Caco-2 (cell line): ENCODE data around the gene C5AR1. TPM values are rescaled to one million over a fixed set of nuclear protein-coding genes. Genes with fewer than 3 reads are reported as not detected.

Experiments
- BruUV-seq: library from RNA; stranded (reverse); fragments of 400-500 nt; replicated peaks from 2 replicates; lab custom pipeline; 2021; lab: Mats Ljungman, UMichigan
- CTCF ChIA-PET: fragments of 300-600 bp; sonication (Branson Sonifier 250); formaldehyde crosslinking; loops from one replicate; lab custom pipeline; 2022; ENCODE audit warnings: antibody characterized with exemption; lab: Charles Lee
- POLR2A ChIA-PET: fragments of 300-600 bp; sonication (Branson Sonifier 250); formaldehyde crosslinking; loops from one replicate; lab custom pipeline; 2022; ENCODE audit warnings: antibody characterized with exemption; lab: Charles Lee
- DNase-seq, 2 experiments: peaks; one replicate each; pipeline versions ENCODE4 v3.0.0 to v3.0.0-alpha.2; 2020 to 2022
- H3K27me3 ChIP-seq: replicated peaks from 2 replicates; pipeline ENCODE4 v1.6.0; 2011; ENCODE audit warnings: low read length; ENCODE audit not compliant: control insufficient read depth, insufficient read depth
- H3K36me3 ChIP-seq: 2 replicates; pipeline ENCODE4 v1.5.1; 2011; ENCODE audit warnings: low read length; ENCODE audit not compliant: control insufficient read depth, insufficient read depth
- H3K4me1 ChIP-seq: fragments of 250-450 bp; sonication (Bioruptor Pico); 2 replicates; pipeline ENCODE4 v1.5.1; 2020; ENCODE audit warnings: mild to moderate bottlenecking
- H3K4me3 ChIP-seq: 2 replicates; pipeline ENCODE4 v1.5.1; 2011; ENCODE audit warnings: low read depth, mild to moderate bottlenecking, control low read depth, low read length
- H3K9me3 ChIP-seq: fragments of 250-450 bp; sonication (Bioruptor Pico); 2 replicates; pipeline ENCODE4 v1.5.1; 2020; ENCODE audit warnings: mild to moderate bottlenecking, moderate library complexity
- H3K27ac Mint-ChIP-seq: one replicate; pipeline ENCODE4 v1.8.0; 2022; ENCODE audit warnings: mixed read lengths; ENCODE audit not compliant: unreplicated experiment
- H3K27me3 Mint-ChIP-seq: one replicate; pipeline ENCODE4 v1.8.0; 2022; ENCODE audit warnings: mixed read lengths; ENCODE audit not compliant: insufficient read depth, unreplicated experiment
- H3K36me3 Mint-ChIP-seq: one replicate; pipeline ENCODE4 v1.8.0; 2022; ENCODE audit warnings: mild to moderate bottlenecking, mixed read lengths; ENCODE audit not compliant: insufficient read depth, unreplicated experiment
- H3K4me1 Mint-ChIP-seq: one replicate; pipeline ENCODE4 v1.8.0; 2022; ENCODE audit warnings: low read depth, mixed read lengths; ENCODE audit not compliant: unreplicated experiment
- H3K4me3 Mint-ChIP-seq: one replicate; pipeline ENCODE4 v1.8.0; 2022; ENCODE audit warnings: mild to moderate bottlenecking, moderate library complexity, mixed read lengths; ENCODE audit not compliant: unreplicated experiment
- H3K9me3 Mint-ChIP-seq: one replicate; pipeline ENCODE4 v1.8.0; 2022; ENCODE audit warnings: mixed read lengths; ENCODE audit not compliant: unreplicated experiment
- intact Hi-C: fragments of 100-400 bp; cut with micrococcal nuclease; formaldehyde crosslinking; loops from one replicate; pipeline ENCODE4 v1.10.0; 2022; ENCODE audit not compliant: unreplicated experiment
- total RNA-seq: library from RNA; stranded (reverse); gene quantifications from 2 replicates; pipeline ENCODE4 v1.2.3, GENCODE V29; 2022
- TF ChIP-seq, protein P1 (sequence below), 2 experiments: fragments of 200-600 bp in 1 of 2; IDR thresholded peaks; 1 replicate in 1 of 2; 2 replicates in 1 of 2; pipeline versions ENCODE4 v1.5.1 to v1.8.0; 2011 to 2022; ENCODE audit warnings: antibody characterized with exemption in 1 of 2, control low read depth in 1 of 2, inconsistent platforms in 1 of 2, low read depth in 1 of 2, low read length in 1 of 2, mild to moderate bottlenecking in 1 of 2, moderate library complexity in 1 of 2; ENCODE audit not compliant: insufficient read depth in 1 of 2, severe bottlenecking in 1 of 2, unreplicated experiment in 1 of 2

C5AR1 gene
- total RNA-seq, 1 experiment from 2014 or later, result 0.48 TPM

DNA sequence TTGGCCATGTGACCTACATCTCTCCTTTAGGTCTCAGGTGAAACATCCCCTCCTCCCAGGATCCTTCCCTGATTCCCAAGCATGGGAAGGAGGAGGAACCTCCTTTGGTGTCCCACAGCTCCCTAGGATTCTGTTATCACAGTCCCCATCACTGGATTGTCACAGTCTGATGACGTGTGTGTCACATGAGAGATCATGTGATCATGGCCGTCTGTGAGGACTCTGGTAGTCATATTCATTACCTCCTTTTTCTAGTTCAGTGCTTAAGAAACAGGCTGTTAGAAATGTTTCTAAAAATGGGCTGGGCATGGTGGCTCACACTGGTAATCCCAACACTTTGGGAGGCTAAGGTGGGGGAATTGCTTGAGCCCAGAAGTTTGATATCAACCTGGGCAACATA is 42.4 kb downstream of the C5AR1 start:
- POLR2A ChIA-PET, result interaction anchor here (0.6 kb wide), 1 partner anchor 119 kb away, joined by 3 read pairs; no protein-coding TSS in a partner anchor
- peaks cover 27% of the 10 kb centered on the region for H3K4me1 Mint-ChIP-seq

DNA sequence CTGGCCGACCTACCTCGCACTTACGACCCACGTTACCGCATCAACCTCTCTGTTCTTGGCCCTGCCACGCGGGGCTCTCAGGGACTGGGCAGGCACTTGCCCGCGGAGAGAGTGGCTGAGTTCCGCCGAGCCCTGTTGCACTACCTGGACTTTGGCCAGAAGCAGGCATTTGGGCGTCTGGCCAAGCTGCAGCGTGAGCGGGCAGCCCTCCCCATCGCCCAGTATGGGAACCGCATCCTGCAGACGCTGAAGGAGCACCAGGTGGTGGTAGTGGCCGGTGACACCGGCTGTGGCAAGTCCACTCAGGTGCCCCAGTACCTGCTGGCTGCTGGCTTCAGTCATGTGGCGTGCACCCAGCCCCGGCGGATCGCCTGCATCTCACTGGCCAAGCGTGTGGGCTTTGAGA is 43.6 kb downstream of the C5AR1 start:
- ChIA-PET POLR2A (no interaction called here), CTCF (no interaction called here)
- Mint-ChIP-seq H3K27ac (no peak overlapping the region), H3K9me3 (no peaks in the 10 kb centered on the region), H3K4me3 (no peak overlapping the region), H3K36me3 (peaks cover 85% of the 10 kb centered on the region), H3K27me3 (no peaks in the 10 kb centered on the region), H3K4me1 (peaks cover 25% of the 10 kb centered on the region)
- intact Hi-C loops, result no loop called here
- no TSS peak for BruUV-seq
- Histone ChIP-seq H3K4me3 (no peak overlapping the region), H3K4me1 (no peaks in the 10 kb centered on the region), H3K27me3 (no peaks in the 10 kb centered on the region), H3K9me3 (no peaks in the 10 kb centered on the region), H3K36me3 (peaks cover 4% of the 10 kb centered on the region)
- no peak for DNase-seq
- TF ChIP-seq, protein P1, sequence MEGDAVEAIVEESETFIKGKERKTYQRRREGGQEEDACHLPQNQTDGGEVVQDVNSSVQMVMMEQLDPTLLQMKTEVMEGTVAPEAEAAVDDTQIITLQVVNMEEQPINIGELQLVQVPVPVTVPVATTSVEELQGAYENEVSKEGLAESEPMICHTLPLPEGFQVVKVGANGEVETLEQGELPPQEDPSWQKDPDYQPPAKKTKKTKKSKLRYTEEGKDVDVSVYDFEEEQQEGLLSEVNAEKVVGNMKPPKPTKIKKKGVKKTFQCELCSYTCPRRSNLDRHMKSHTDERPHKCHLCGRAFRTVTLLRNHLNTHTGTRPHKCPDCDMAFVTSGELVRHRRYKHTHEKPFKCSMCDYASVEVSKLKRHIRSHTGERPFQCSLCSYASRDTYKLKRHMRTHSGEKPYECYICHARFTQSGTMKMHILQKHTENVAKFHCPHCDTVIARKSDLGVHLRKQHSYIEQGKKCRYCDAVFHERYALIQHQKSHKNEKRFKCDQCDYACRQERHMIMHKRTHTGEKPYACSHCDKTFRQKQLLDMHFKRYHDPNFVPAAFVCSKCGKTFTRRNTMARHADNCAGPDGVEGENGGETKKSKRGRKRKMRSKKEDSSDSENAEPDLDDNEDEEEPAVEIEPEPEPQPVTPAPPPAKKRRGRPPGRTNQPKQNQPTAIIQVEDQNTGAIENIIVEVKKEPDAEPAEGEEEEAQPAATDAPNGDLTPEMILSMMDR (IDR thresholded peaks at IDR 0.05; ENCODE audit: insufficient read depth in 1 of 2, low read depth in 1 of 2, low read length in 1 of 2, severe bottlenecking in 1 of 2, unreplicated experiment in 1 of 2), result no peak

More for the DNA sequence above, 42.4 kb downstream of the C5AR1 start:
- Histone ChIP-seq H3K4me3 (no peak overlapping the region), H3K36me3 (peaks cover 4% of the 10 kb centered on the region), H3K4me1 (no peaks in the 10 kb centered on the region), H3K27me3 (no peaks in the 10 kb centered on the region), H3K9me3 (no peaks in the 10 kb centered on the region)
- Mint-ChIP-seq H3K27me3 (no peaks in the 10 kb centered on the region), H3K9me3 (no peaks in the 10 kb centered on the region), H3K36me3 (peaks cover 72% of the 10 kb centered on the region), H3K4me3 (no peak overlapping the region), H3K27ac (no peak overlapping the region)
- TF ChIP-seq, protein P1 (IDR thresholded peaks at IDR 0.05; ENCODE audit: insufficient read depth in 1 of 2, low read depth in 1 of 2, low read length in 1 of 2, severe bottlenecking in 1 of 2, unreplicated experiment in 1 of 2), result no peak
- CTCF ChIA-PET, result no interaction called here
- intact Hi-C loops, result no loop called here
- no TSS peak for BruUV-seq
- no peak for DNase-seq

DNA sequence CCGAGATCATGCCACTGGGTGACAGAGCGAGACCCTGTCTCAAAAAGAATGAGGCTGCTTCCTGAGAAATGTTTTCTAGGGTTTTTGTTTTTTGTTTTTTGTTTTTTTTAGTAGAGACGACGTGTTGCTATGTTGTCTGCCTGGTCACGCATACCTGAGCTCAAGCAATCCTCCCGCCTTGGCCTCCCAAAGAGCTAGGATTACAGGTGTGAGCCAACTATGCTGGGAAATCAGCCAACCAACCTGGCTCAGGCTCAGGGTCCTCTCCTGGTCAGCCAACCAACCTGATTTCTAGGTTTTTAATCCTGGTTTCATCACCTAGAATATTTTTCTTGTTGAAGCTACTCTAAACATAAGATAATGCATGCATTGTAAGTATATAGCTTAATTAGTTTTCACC is 47.2 kb downstream of the C5AR1 start:
- Mint-ChIP-seq H3K9me3 (no peaks in the 10 kb centered on the region), H3K27me3 (no peaks in the 10 kb centered on the region), H3K27ac (no peak overlapping the region), H3K4me1 (no peaks in the 10 kb centered on the region), H3K4me3 (no peak overlapping the region), H3K36me3 (peaks cover 97% of the 10 kb centered on the region)
- Histone ChIP-seq H3K27me3 (no peaks in the 10 kb centered on the region), H3K36me3 (peaks cover 6% of the 10 kb centered on the region), H3K9me3 (no peaks in the 10 kb centered on the region), H3K4me3 (no peak overlapping the region), H3K4me1 (no peaks in the 10 kb centered on the region)
- DNase-seq, result no peak
- TF ChIP-seq, protein P1 (IDR thresholded peaks at IDR 0.05; ENCODE audit: insufficient read depth in 1 of 2, low read depth in 1 of 2, low read length in 1 of 2, severe bottlenecking in 1 of 2, unreplicated experiment in 1 of 2), result no peak
- ChIA-PET POLR2A (interaction anchor here (0.5 kb wide), 1 partner anchor 8 kb away, joined by 3 read pairs; no protein-coding TSS in a partner anchor), CTCF (interaction anchor here (0.6 to 1.1 kb wide), 2 partner anchors 8 to 12 kb away, joined by 3 to 10 read pairs; partner anchors contain the start of gene DHX34)
- intact Hi-C loops, result no loop called here
- no TSS peak for BruUV-seq
